HG03571 (cell line): ENCODE results near the gene KIF19.

ENCODE experiments used
- ATAC-seq: cut with Tn5 transposase; IDR thresholded peaks from one replicate; pipeline ENCODE4 v1.9.1; 2021; ENCODE audit not compliant: unreplicated experiment

Gene KIF19

GRCh38 chr17:74339537-74340195 is 13.6 kb downstream of the KIF19 start:
- ATAC-seq = no peak

- no peak for ATAC-seq
These were observed 14.5 kb downstream of the KIF19 start for GRCh38 chr17:74340470-74341023.

- ATAC-seq = no peak
These were observed 16.2 kb downstream of the KIF19 start for GRCh38 chr17:74342224-74342623.

- no peak for ATAC-seq
These were observed 17.1 kb downstream of the KIF19 start for GRCh38 chr17:74343121-74343520.

- no peak for ATAC-seq
These were observed 17.7 kb downstream of the KIF19 start for GRCh38 chr17:74343526-74344284.

- ATAC-seq = no peak
These were observed 18.6 kb downstream of the KIF19 start for GRCh38 chr17:74344658-74345057.

- ATAC-seq = no peak
These were observed 19.6 kb downstream of the KIF19 start for GRCh38 chr17:74345433-74346241.

GRCh38 chr17:74347646-74348045 is 21.6 kb downstream of the KIF19 start:
- ATAC-seq = no peak

GRCh38 chr17:74349120-74349519 is 23.1 kb downstream of the KIF19 start:
- ATAC-seq = no peak

GRCh38 chr17:74350486-74350885 is 24.5 kb downstream of the KIF19 start:
- no peak for ATAC-seq

- no peak for ATAC-seq
These were observed 25.7 kb downstream of the KIF19 start for GRCh38 chr17:74351552-74352210.

GRCh38 chr17:74353446-74354060 is 27.5 kb downstream of the KIF19 start:
- no peak for ATAC-seq

- ATAC-seq = no peak
These were observed 28.1 kb downstream of the KIF19 start for GRCh38 chr17:74354123-74354522.

- no peak for ATAC-seq
These were observed 28.5 kb downstream of the KIF19 start for GRCh38 chr17:74354561-74354960.

GRCh38 chr17:74355065-74355464 is 29.0 kb downstream of the KIF19 start:
- no peak for ATAC-seq

- no peak for ATAC-seq
These were observed 30.8 kb downstream of the KIF19 start for GRCh38 chr17:74356646-74357465.

GRCh38 chr17:74357466-74357809 is 31.4 kb downstream of the KIF19 start:
- no peak for ATAC-seq

GRCh38 chr17:74358697-74359096 is 32.7 kb downstream of the KIF19 start:
- ATAC-seq = no peak

GRCh38 chr17:74359916-74360315 is 33.9 kb downstream of the KIF19 start:
- ATAC-seq = no peak

- ATAC-seq = no peak
These were observed 34.8 kb downstream of the KIF19 start for GRCh38 chr17:74360899-74361229.
